ENCODE results near the gene ZNF598.

The ZNF598 gene

GRCh38 chr16:2047330-2048115 lies 37.9 kb upstream of the ZNF598 start, which contains the start of the genes NTHL1 and TSC2:
Gene NTHL1 (minus strand): TSS chr16:2047834. CDS start chr16:2047823, 11 bp downstream.
Gene TSC2 (plus strand): TSS chr16:2047985. CDS start chr16:2048616, 631 bp downstream.
- peaks cover 7 to 38% of the 10 kb centered on the region in 2 donors for H3K4me1 ChIP-seq (ENCODE audit: control insufficient read depth in 1 of 2, insufficient read depth in 2 of 2, low read length in 2 of 2)
- peak within 1 kb of the TSS; percentile 90 to 98 for H3K4me3 ChIP-seq (ENCODE audit: low read depth in 1 of 2, low read length in 2 of 2)
- H3K27ac ChIP-seq (ENCODE audit: low read length) = peak within 1 kb of the TSS; percentile 21
- H3K9me3 ChIP-seq (ENCODE audit: control insufficient read depth in 1 of 2, low read length in 2 of 2) = no peaks in the 10 kb centered on the region
- no peaks in the 10 kb centered on the region for H3K27me3 ChIP-seq (ENCODE audit: low read depth, low read length)
- peaks cover 3 to 8% of the 10 kb centered on the region in 2 donors for H3K36me3 ChIP-seq (ENCODE audit: control insufficient read depth in 1 of 2, insufficient read depth in 2 of 2, low read length in 2 of 2)

DNA sequence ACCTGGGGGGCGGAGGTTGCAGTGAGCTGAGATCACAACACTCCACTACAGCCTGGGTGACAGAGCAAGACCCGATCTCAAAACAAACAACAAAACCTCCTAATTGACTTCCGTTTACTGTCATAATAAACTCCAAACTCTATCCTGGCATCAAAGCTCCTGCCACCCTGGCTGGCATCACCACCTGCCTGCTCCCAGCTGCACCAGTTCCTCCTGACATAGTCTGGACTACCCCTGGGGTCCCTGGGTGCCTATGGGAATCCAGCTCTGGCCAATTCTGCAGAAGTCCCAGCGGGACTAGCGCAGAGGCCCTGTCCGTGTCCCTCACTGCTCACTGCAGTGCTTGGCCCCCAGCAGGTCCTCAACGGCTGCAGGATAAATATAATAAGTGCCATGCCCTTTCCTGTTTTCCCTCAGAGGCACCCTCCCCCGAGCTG lies 37.3 kb upstream of the ZNF598 start:
- peak overlapping the region; percentile 90 to 98 for H3K4me3 ChIP-seq (ENCODE audit: low read depth in 1 of 2, low read length in 2 of 2)
- H3K4me1 ChIP-seq (ENCODE audit: control insufficient read depth in 1 of 2, insufficient read depth in 2 of 2, low read length in 2 of 2) = peaks cover 7 to 44% of the 10 kb centered on the region in 2 donors
- H3K36me3 ChIP-seq (ENCODE audit: control insufficient read depth in 1 of 2, insufficient read depth in 2 of 2, low read length in 2 of 2) = peaks cover 3 to 4% of the 10 kb centered on the region in 2 donors
- no peaks in the 10 kb centered on the region for H3K27me3 ChIP-seq (ENCODE audit: low read depth, low read length)
- no peaks in the 10 kb centered on the region for H3K9me3 ChIP-seq (ENCODE audit: control insufficient read depth in 1 of 2, low read length in 2 of 2)
- no peak overlapping the region for H3K27ac ChIP-seq (ENCODE audit: low read length)

DNA sequence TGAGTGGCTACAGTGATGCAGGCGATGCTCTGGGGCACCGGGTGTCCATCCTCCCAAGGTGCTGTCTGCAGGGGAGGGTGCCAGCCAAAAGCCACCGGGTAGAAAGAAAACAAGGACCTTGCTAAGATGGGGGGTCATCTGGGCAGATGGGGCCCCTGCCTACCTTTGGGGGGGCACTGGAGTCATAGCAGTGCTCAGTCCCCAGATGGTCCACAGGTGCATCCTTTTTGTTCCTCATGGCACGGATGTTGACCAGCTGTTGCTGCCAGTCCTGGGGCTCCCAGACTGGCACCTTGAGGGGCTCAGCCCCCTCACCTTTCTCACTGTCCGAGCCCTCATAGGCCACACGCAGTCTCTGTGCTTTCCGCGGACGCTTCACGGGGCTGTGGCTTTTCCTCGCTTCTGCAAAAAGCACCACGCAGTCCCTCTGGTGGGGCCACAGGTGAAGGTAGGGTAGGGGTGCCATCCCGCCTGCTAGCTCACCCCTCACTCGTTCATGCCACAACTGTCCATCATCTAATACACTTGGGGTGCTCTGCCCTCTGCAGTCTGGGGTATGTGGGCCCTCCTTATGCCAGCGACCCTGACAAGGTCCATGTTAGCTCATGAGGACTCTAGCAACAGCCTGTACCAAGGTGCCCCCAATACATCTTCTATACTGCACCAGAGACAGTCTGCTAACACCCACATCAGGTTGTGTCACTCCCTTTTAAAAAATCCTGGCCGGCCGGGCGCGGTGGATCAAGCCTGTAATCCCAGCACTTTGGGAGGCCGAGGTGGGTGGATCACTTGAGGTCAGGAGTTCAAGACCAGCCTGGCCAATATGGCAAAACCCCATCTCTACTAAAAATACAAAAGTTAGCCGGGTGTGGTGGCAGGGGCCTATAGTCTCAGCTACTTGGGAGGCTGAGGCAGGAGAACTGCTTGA lies 36.6 kb upstream of the ZNF598 start:
- H3K27ac ChIP-seq (ENCODE audit: low read length) = no peak overlapping the region
- peaks cover 7 to 44% of the 10 kb centered on the region in 2 donors for H3K4me1 ChIP-seq (ENCODE audit: control insufficient read depth in 1 of 2, insufficient read depth in 2 of 2, low read length in 2 of 2)

DNA sequence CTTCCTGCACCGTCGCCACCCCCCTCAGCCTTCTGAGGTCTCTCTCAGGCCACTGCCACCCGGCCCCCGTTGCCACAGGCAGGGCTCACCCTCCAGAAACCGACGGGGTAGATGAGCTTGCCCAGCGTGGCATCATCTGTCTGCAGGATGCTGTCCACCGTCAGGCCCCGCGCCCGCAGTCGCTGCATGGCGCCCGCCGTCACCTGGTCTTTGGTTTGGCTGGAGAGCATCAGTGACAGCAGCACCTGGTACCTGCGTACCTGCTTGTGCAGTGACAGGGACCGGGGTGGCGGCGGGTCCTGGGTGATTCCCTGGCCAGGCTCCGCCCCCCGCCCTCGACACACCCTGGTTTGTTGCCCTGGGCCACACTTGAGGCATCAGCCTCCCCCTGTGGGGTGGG lies 34.9 kb upstream of the ZNF598 start:
- H3K4me3 ChIP-seq (ENCODE audit: low read depth in 1 of 2, low read length in 2 of 2) = no peak overlapping the region
- H3K27me3 ChIP-seq (ENCODE audit: low read depth, low read length) = no peaks in the 10 kb centered on the region
- peaks cover 7 to 58% of the 10 kb centered on the region in 2 donors for H3K4me1 ChIP-seq (ENCODE audit: control insufficient read depth in 1 of 2, insufficient read depth in 2 of 2, low read length in 2 of 2)
- H3K36me3 ChIP-seq (ENCODE audit: control insufficient read depth in 1 of 2, insufficient read depth in 2 of 2, low read length in 2 of 2) = no peaks in the 10 kb centered on the region
- H3K27ac ChIP-seq (ENCODE audit: low read length) = no peak overlapping the region
- no peaks in the 10 kb centered on the region for H3K9me3 ChIP-seq (ENCODE audit: control insufficient read depth in 1 of 2, low read length in 2 of 2)

More for the DNA sequence above, 36.6 kb upstream of the ZNF598 start:
- no peaks in the 10 kb centered on the region for H3K9me3 ChIP-seq (ENCODE audit: control insufficient read depth in 1 of 2, low read length in 2 of 2)
- no peaks in the 10 kb centered on the region for H3K27me3 ChIP-seq (ENCODE audit: low read depth, low read length)
- H3K36me3 ChIP-seq (ENCODE audit: control insufficient read depth in 1 of 2, insufficient read depth in 2 of 2, low read length in 2 of 2) = peaks cover 0 to under 1% of the 10 kb centered on the region in 2 donors
- peak overlapping the region in 1 of 2 donors; percentile 98 for H3K4me3 ChIP-seq (ENCODE audit: low read depth in 1 of 2, low read length in 2 of 2)

DNA sequence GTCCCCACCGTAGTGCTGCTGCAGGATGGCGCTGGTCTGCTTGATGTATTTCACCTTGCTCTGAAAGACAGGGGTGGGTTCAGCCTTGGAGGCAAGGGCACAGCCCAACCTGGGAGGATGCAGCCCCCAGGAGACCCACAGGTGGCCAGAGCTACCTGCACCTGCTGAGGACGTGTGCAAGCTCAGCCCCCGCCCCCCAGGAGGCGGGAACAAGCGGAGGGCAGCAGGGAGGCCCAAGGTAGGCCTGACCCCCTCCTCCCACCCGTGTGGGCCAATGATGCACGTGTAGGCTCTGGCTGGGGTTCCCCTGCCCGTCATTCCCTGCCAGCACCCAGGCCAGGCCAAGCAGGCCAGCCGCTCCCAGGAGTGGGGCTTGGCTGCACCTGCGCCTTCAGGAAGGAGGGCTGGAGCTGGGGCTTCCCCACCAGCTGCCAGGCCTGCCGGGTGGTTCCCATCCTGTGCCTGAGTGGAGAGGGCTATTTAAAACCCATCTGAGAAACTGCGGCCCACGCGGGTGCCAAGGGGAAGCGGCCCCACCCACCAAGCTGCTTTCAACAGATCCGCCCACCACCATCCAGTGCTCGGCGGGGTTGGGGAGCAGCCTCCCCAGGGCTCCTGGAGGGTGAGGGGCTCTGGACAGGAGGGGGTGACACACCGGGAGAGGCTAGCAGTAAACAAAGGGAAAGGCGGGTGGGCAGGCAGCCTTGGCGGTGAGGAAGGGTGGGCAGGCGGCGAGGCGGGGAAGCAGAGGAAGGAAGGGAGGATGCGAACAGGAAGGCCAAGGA lies 34.2 kb upstream of the ZNF598 start:
- no peak overlapping the region for H3K4me3 ChIP-seq (ENCODE audit: low read depth in 1 of 2, low read length in 2 of 2)
- H3K9me3 ChIP-seq (ENCODE audit: control insufficient read depth in 1 of 2, low read length in 2 of 2) = no peaks in the 10 kb centered on the region
- H3K27ac ChIP-seq (ENCODE audit: low read length) = no peak overlapping the region
- no peaks in the 10 kb centered on the region for H3K36me3 ChIP-seq (ENCODE audit: control insufficient read depth in 1 of 2, insufficient read depth in 2 of 2, low read length in 2 of 2)
- no peaks in the 10 kb centered on the region for H3K27me3 ChIP-seq (ENCODE audit: low read depth, low read length)
- peaks cover 7 to 60% of the 10 kb centered on the region in 2 donors for H3K4me1 ChIP-seq (ENCODE audit: control insufficient read depth in 1 of 2, insufficient read depth in 2 of 2, low read length in 2 of 2)

DNA sequence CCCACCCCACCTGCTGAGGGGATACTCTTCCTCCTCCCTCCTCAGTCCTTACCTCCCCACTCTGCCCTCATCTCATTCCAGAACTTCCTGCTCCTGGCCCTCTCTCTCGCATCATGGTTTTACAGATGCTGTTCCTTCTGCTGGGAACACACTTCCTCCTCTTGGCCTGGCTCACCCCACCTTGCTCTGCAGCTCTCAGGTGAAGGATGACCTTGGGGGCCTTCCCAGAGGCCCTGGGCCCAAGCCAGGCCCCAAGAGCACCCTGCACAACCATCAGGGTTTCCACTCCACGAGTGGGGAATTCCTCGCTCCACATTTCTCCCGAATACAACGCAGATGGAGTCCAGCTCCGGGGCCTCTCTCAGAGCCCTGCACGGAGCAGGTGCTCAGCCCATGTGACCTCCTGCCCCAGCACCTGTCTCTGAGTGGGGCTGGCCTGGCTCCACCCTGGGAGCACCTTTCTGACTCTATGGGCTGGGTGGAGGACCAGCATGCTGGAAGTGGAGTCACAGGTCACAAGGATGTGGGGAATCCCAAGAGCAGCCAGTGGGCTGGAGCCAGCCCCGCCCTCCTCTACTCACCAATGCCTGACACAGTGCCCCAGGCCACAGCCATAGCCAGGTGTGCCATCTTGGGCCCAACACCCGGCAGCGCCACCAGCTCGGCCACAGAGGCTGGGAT lies 33.5 kb upstream of the ZNF598 start:
- no peaks in the 10 kb centered on the region for H3K9me3 ChIP-seq (ENCODE audit: control insufficient read depth in 1 of 2, low read length in 2 of 2)
- H3K4me1 ChIP-seq (ENCODE audit: control insufficient read depth in 1 of 2, insufficient read depth in 2 of 2, low read length in 2 of 2) = peaks cover 2 to 61% of the 10 kb centered on the region in 2 donors
- no peak overlapping the region for H3K27ac ChIP-seq (ENCODE audit: low read length)
- H3K36me3 ChIP-seq (ENCODE audit: control insufficient read depth in 1 of 2, insufficient read depth in 2 of 2, low read length in 2 of 2) = no peaks in the 10 kb centered on the region
- H3K27me3 ChIP-seq (ENCODE audit: low read depth, low read length) = no peaks in the 10 kb centered on the region
- H3K4me3 ChIP-seq (ENCODE audit: low read depth in 1 of 2, low read length in 2 of 2) = no peak overlapping the region

DNA sequence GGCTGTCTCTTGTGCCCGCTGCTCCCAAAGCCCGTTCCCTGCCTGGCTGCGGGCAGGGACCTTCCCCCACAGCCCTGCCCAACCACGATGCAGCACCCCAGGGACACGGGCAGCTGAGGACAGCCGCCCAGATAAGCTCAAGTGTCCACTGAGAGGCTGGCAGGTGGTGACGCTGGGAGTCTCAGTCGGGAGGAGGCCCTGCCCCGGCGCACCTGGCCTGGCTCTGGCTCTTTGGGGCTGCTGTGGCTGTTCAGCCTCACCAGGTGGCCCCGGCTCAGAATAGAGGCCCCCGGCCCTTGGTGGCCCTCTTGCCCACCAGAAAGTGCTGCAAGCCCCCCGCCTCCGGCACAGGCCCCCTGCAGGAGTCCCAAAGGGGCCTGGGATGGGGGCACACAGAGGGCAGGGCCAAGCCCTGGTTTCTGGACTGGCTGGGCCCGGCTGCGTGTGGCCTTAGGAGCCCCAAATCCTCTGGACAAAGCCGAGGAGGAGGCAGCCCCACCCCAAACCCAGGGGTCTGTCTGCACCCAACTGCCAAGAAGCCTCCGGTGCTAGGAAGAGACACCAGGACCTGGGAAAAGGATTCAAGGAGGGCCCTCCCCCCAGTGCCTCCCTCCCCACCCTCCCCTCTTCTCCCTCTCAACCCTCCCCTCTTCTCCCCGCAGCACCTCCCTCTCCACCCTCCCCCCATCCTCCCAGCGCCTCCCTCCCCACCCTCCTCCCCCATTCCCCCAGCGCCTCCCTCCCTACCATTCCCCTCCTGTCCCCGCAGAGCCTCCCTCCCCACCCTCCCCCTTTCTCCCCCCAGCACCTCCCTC lies 32.8 kb upstream of the ZNF598 start:
- Histone ChIP-seq H3K36me3 (ENCODE audit: control insufficient read depth in 1 of 2, insufficient read depth in 2 of 2, low read length in 2 of 2) (peaks cover 0 to 4% of the 10 kb centered on the region in 2 donors), H3K4me3 (ENCODE audit: low read depth in 1 of 2, low read length in 2 of 2) (no peak overlapping the region), H3K9me3 (ENCODE audit: control insufficient read depth in 1 of 2, low read length in 2 of 2) (no peaks in the 10 kb centered on the region), H3K4me1 (ENCODE audit: control insufficient read depth in 1 of 2, insufficient read depth in 2 of 2, low read length in 2 of 2) (peaks cover 2 to 68% of the 10 kb centered on the region in 2 donors), H3K27ac (ENCODE audit: low read length) (no peak overlapping the region), H3K27me3 (ENCODE audit: low read depth, low read length) (no peaks in the 10 kb centered on the region)

GRCh38 chr16:2040787-2041522 lies 31.3 kb upstream of the ZNF598 start:
- Histone ChIP-seq H3K4me3 (ENCODE audit: low read depth in 1 of 2, low read length in 2 of 2) (no peak overlapping the region), H3K27ac (ENCODE audit: low read length) (no peak overlapping the region), H3K36me3 (ENCODE audit: control insufficient read depth in 1 of 2, insufficient read depth in 2 of 2, low read length in 2 of 2) (peaks cover 0 to 8% of the 10 kb centered on the region in 2 donors), H3K4me1 (ENCODE audit: control insufficient read depth in 1 of 2, insufficient read depth in 2 of 2, low read length in 2 of 2) (peaks cover 0 to 68% of the 10 kb centered on the region in 2 donors), H3K9me3 (ENCODE audit: control insufficient read depth in 1 of 2, low read length in 2 of 2) (no peaks in the 10 kb centered on the region), H3K27me3 (ENCODE audit: low read depth, low read length) (no peaks in the 10 kb centered on the region)

DNA sequence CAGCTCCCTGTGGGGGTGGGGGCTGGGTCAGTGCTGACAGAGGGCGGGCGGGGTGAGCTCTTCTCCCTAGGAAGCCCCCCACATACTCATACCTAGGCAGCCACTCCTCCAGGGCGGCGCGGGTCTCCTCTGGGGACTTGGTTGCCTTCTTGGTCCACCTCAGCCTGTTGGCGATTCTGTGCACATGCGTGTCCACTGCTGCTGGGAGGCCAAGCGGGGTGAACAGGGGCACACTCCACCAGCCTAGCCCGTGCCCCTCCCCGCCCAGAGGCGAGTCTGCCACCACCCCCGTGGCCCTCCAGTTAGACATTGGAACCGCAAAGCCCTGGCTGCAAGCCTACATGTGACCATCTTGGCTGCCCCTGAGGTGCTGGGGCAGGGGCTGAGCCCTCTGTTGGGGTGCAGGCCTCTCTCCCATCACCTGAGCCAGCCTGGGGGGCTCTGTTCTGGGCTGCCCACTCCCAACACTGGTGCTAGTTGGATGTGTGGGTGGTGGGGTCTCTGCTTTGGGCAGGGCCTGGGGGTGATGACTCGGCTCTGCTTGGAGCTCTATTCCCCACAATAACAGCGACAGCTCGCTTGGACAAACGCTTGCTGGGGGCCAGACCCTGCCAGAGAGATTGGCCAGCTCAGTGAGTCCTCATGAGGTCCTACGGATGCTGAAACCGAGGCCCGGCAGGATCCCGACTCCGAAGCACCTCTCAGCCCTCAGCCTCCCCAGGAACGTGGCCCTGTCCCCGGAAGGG lies 30.6 kb upstream of the ZNF598 start:
- H3K27ac ChIP-seq (ENCODE audit: low read length) = no peak overlapping the region
- H3K4me3 ChIP-seq (ENCODE audit: low read depth in 1 of 2, low read length in 2 of 2) = no peak overlapping the region
- H3K9me3 ChIP-seq (ENCODE audit: control insufficient read depth in 1 of 2, low read length in 2 of 2) = no peaks in the 10 kb centered on the region
- H3K36me3 ChIP-seq (ENCODE audit: control insufficient read depth in 1 of 2, insufficient read depth in 2 of 2, low read length in 2 of 2) = peaks cover 0 to 8% of the 10 kb centered on the region in 2 donors
- H3K4me1 ChIP-seq (ENCODE audit: control insufficient read depth in 1 of 2, insufficient read depth in 2 of 2, low read length in 2 of 2) = peaks cover 3 to 75% of the 10 kb centered on the region in 2 donors
- H3K27me3 ChIP-seq (ENCODE audit: low read depth, low read length) = no peaks in the 10 kb centered on the region
